Activated naive CD4-positive, alpha-beta T cell (primary cell): ENCODE data around the gene EMC9.

Source experiments
- DNase-seq, 4 experiments: peaks; one replicate each; lab custom pipeline; 2025; lab: John Stamatoyannopoulos, UW

Gene EMC9

GRCh38 chr14:24149302-24149969 lies 8.0 kb upstream of the EMC9 start:
- no peak for DNase-seq

GRCh38 chr14:24147761-24148428 lies 6.5 kb upstream of the EMC9 start:
- DNase-seq: no peak

- DNase-seq: peak; percentile 83 to 95 (median 87)
These were observed 5.8 kb upstream of the EMC9 start, which contains the start of gene RNF31 for GRCh38 chr14:24146978-24147760. Gene RNF31, plus strand, starts transcription at chr14:24147498. Its CDS starts 201 bp downstream, at chr14:24147699.

- peak; percentile 59 to 78 (median 73) for DNase-seq
These were observed 5.1 kb upstream of the EMC9 start, which contains the start of gene PSME2 for GRCh38 chr14:24146453-24146977. Gene PSME2, minus strand, starts transcription at chr14:24146610. Its CDS starts 29 bp downstream, at chr14:24146581.

- no peak for DNase-seq
These were observed 4.5 kb upstream of the EMC9 start for GRCh38 chr14:24145690-24146452.

- no peak for DNase-seq
These were observed 3.8 kb upstream of the EMC9 start for GRCh38 chr14:24145219-24145618.

- no peak for DNase-seq
These were observed 3.1 kb upstream of the EMC9 start for GRCh38 chr14:24144451-24144850.

GRCh38 chr14:24143511-24143910 lies 2.1 kb upstream of the EMC9 start:
- no peak for DNase-seq

- no peak for DNase-seq
These were observed 2.0 kb downstream of the EMC9 start for GRCh38 chr14:24139272-24139934.

- no peak for DNase-seq
These were observed 2.8 kb downstream of the EMC9 start for GRCh38 chr14:24138396-24139271.

GRCh38 chr14:24137529-24138395 lies 3.6 kb downstream of the EMC9 start:
- no peak for DNase-seq

GRCh38 chr14:24136684-24137528 lies 4.5 kb downstream of the EMC9 start:
- DNase-seq: no peak

GRCh38 chr14:24135834-24136683 lies 5.3 kb downstream of the EMC9 start, which contains the start of gene PSME1:
Gene PSME1, plus strand, starts transcription at chr14:24136194. Its CDS starts 69 bp downstream, at chr14:24136263.
- DNase-seq: peak; percentile 82 to 95 (median 89)

- no peak for DNase-seq
These were observed 5.9 kb downstream of the EMC9 start for GRCh38 chr14:24135584-24135833.

- no peak for DNase-seq
These were observed 7.7 kb downstream of the EMC9 start for GRCh38 chr14:24133735-24134134.

- DNase-seq: no peak
These were observed 8.4 kb downstream of the EMC9 start for GRCh38 chr14:24132976-24133375.

GRCh38 chr14:24132061-24132685 lies 9.2 kb downstream of the EMC9 start:
- peak in 1 of 4 experiments; percentile 47 for DNase-seq
